ENCODE data around the gene STARD5.
A peak's percentile ranks its signal among the peaks of the same experiment; 100 is the strongest.

Gene STARD5

DNA sequence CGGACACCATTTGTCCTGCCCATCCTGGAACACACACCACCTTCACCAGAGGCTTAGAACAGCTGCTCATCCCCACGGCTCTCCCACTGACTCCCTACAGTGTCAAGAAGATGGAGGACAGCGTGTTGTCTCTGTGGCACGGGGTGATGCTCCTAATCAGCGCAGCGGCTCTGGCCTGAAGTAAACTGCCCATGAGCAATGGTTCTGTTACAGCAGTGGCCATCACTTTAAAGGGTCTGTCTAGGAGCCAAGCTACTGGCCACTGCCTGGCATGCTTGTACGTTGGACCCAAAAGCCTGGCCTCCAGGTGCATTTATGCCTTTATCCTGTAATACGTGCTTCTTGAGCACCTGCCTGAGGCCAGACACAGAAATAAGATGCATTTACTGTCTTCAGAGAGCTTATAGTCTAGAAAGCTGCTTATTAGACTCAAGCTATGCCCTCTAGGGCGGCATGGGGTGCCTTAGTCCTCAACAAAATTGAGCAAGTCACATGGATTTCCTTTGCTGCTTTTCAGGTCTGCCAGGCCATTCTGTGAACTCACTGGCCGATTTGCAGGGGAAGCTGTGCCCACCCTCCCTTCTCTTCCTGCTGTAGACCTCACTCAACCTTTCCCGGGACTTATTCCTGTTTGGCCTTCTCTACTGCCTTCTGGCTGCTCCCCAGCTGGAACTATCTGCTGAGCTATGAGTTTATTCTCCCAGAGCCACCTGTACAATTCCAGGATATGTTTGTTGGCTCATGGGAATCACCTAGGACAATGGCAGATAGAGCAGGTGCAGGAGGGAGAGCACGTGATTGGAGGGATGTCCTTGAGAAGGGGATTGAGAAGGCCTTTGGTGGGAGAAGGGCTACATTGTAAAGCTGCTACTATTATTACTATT is 51.9 kb downstream of the STARD5 start:
- DNase-seq, result no peak

DNA sequence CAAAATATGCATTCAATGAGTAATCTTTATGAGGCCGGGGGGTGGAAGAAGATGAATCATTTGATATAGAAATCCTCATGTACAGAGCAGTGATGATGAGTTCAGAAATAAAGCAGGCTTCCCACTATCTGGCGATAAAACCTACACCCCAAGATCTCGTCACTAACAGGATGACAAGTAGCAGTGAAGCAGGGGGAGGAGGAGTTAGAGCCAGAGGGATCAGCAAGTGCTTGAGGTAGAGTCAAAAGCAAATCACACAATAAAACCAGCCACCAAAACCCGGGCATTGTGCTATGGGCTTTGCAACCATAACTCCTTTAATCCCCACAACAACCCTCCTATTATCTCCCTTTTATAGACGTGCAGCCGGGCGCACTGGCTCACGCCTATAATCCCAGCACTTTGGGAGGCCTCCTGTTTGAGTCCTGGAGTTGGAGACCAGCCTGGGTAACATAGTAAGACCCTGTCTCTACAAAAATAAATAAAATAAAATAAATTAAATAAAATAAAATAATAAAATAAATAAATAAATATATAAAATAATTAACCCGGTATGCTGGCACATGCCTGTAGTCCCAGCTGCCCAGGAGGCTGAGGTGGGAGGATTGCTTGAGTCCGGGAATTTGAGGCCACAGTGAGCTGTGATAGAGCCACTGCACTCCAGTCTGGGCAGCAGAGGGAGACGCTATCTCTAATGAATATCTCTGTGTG is 53.0 kb downstream of the STARD5 start:
- no peak for DNase-seq

- no peak for DNase-seq
These were observed 53.8 kb downstream of the STARD5 start for GRCh38 chr15:81270188-81270587.

- DNase-seq, result no peak
These were observed 54.9 kb downstream of the STARD5 start for GRCh38 chr15:81268881-81269601.

DNA sequence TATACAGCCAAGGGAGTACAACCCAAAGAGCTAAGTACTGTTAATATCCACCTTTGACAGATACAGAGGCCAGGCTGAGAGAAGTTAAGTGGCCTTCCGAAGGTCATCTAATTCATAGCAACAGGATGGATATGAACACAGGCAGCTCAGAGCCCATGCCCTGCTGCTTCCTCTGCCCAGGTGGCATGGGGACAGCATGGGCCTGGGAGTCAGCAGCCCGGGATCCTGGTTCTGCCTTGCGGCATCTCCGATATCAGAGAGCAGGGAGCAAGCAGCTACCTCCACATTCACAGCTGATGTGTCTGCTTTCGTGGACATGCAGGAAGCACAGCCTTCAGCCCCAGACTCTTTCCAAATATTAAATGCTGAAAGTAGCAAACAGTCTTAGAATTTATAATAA is 55.6 kb downstream of the STARD5 start:
- no peak for DNase-seq

GRCh38 chr15:81265944-81266775 is 57.8 kb downstream of the STARD5 start:
- DNase-seq, result peak; percentile 79 to 82

DNA sequence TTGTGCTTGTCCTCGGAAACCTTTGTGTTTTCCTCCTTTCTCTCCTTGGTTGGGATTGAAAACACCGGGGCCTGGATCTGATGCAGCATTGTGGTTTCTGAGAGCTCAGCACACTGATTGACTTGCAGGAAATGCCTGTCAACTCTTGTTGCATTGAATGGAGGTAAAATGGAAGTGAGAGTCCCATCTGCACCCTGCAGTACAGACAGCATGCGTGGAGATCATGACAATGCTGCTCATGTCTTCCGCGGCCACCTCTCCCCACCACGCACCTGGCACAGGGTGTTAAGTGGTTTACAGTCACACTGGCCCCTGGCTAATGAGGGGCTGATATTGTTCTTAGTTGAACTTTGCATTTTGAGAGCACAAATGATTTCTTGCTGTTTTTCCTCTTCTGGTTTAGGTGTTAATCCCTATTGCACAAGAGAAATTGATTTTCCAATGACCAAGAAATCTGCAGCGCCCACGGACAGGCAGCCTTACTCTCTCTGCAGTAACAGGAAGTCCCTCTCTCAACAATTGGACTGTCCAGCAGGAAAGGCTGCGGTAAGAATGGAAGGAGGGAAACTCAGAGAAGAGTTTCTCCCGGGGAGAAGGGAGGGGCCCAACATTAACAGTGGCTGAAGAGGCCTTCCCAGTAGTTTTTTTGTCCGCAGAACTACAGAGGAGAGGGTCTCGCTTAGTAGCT is 58.5 kb downstream of the STARD5 start:
- DNase-seq, result no peak

GRCh38 chr15:81264072-81264857 is 59.7 kb downstream of the STARD5 start:
- no peak for DNase-seq

DNA sequence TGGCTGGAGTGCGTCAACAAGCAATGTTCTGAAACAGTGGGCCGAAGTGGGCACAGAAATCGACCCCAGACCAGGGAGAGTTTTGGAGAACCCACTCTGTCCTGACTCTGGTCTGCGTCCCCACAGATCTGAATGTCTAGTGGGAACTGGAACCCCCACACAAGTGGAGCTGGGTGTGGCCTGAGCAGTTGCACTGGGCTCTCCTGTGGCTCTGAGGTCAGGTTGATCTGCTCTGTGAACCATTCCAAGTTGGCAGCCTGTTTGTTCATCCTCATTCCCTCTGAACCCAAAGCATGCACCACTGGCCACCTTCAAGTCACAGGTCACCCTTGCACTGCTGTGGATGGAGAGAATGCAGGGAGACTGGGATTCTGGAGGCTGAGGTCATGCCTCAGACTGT is 60.5 kb downstream of the STARD5 start:
- no peak for DNase-seq

GRCh38 chr15:81261172-81261811 is 62.6 kb downstream of the STARD5 start:
- DNase-seq, result no peak

DNA sequence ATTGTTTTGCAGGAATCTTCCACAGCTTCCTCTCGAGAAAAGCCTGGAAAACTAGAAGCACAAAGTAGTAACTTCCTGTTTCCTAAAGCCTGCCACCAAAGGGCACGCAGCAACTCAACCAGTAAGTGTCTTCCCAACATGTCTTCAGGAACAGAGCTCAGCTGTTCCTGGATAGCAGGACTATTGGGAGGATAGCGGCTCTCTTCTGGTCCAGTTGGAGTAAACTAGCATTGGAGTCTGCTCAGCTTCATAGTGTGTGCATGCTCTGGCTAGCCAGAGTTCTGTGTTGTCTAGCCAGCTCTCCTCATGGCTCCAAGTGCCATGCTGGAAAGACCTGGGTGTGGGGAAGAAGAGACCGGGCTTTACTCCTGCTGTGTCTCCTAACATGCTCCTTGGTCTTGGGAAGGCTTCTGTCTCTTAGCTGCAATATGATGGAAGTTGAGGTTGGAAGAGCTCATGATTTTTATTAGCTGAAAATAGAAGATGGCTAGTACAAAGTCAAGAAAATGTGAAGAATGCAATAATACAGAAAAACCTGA is 64.1 kb downstream of the STARD5 start:
- no peak for DNase-seq

All from CD4-positive, alpha-beta T cell treated with Interleukin-1 beta for 1 hour (primary cell).